ENCODE results near the gene PCBP3.

The PCBP3 gene

GRCh38 chr21:45861156-45861870 is 217.8 kb downstream of the PCBP3 start:
- DNase-seq (ENCODE audit: low read depth in 2 of 2) = no peak

GRCh38 chr21:45862543-45863207 is 219.2 kb downstream of the PCBP3 start:
- DNase-seq (ENCODE audit: low read depth in 2 of 2) = no peak

GRCh38 chr21:45863267-45863666 is 219.7 kb downstream of the PCBP3 start:
- no peak for DNase-seq (ENCODE audit: low read depth in 2 of 2)

- no peak for DNase-seq (ENCODE audit: low read depth in 2 of 2)
Observed at GRCh38 chr21:45863751-45864150, 220.2 kb downstream of the PCBP3 start.

GRCh38 chr21:45864436-45864835 is 220.9 kb downstream of the PCBP3 start:
- no peak for DNase-seq (ENCODE audit: low read depth in 2 of 2)

- DNase-seq (ENCODE audit: low read depth in 2 of 2) = no peak
Observed at GRCh38 chr21:45865106-45865835, 221.7 kb downstream of the PCBP3 start.

- no peak for DNase-seq (ENCODE audit: low read depth in 2 of 2)
Observed at GRCh38 chr21:45866551-45866950, 223.0 kb downstream of the PCBP3 start.

- DNase-seq (ENCODE audit: low read depth in 2 of 2) = no peak
Observed at GRCh38 chr21:45867041-45867666, 223.6 kb downstream of the PCBP3 start.

GRCh38 chr21:45867671-45868081 is 224.2 kb downstream of the PCBP3 start:
- DNase-seq (ENCODE audit: low read depth in 2 of 2) = no peak

- DNase-seq (ENCODE audit: low read depth in 2 of 2) = no peak
Observed at GRCh38 chr21:45868086-45868485, 224.6 kb downstream of the PCBP3 start.

- no peak for DNase-seq (ENCODE audit: low read depth in 2 of 2)
Observed at GRCh38 chr21:45868488-45868887, 225.0 kb downstream of the PCBP3 start.

GRCh38 chr21:45869121-45870007 is 225.8 kb downstream of the PCBP3 start:
- DNase-seq (ENCODE audit: low read depth in 2 of 2) = no peak

GRCh38 chr21:45870421-45870820 is 226.9 kb downstream of the PCBP3 start:
- DNase-seq (ENCODE audit: low read depth in 2 of 2) = no peak

- DNase-seq (ENCODE audit: low read depth in 2 of 2) = no peak
Observed at GRCh38 chr21:45870851-45871615, 227.5 kb downstream of the PCBP3 start.

GRCh38 chr21:45871616-45872236 is 228.2 kb downstream of the PCBP3 start:
- DNase-seq (ENCODE audit: low read depth in 2 of 2) = no peak

- DNase-seq (ENCODE audit: low read depth in 2 of 2) = no peak
Observed at GRCh38 chr21:45872471-45872870, 228.9 kb downstream of the PCBP3 start.

- no peak for DNase-seq (ENCODE audit: low read depth in 2 of 2)
Observed at GRCh38 chr21:45872902-45873301, 229.4 kb downstream of the PCBP3 start.

- no peak for DNase-seq (ENCODE audit: low read depth in 2 of 2)
Observed at GRCh38 chr21:45873418-45873817, 229.9 kb downstream of the PCBP3 start.

GRCh38 chr21:45873866-45874265 is 230.3 kb downstream of the PCBP3 start:
- DNase-seq (ENCODE audit: low read depth in 2 of 2) = no peak
